GM18867 (cell line): ENCODE results near the gene ATP10A.
"Not testable (repeated sequence)": the region's sequence is repeated elsewhere in the genome, so short reads cannot be mapped to it uniquely, and the experiment has no call there.

Source experiments
- ATAC-seq: cut with Tn5 transposase; IDR thresholded peaks from one replicate; pipeline ENCODE4 v1.9.1; 2021; ENCODE audit warnings: mild to moderate bottlenecking, moderate library complexity; ENCODE audit not compliant: unreplicated experiment

Gene ATP10A

GRCh38 chr15:25886498-25887140 is 23.5 kb upstream of the ATP10A start:
- no peak for ATAC-seq

GRCh38 chr15:25884370-25884769 is 21.2 kb upstream of the ATP10A start:
- no peak for ATAC-seq

- ATAC-seq, result no peak
Measured at GRCh38 chr15:25883463-25884259, 20.5 kb upstream of the ATP10A start.

GRCh38 chr15:25882466-25882865 is 19.3 kb upstream of the ATP10A start:
- ATAC-seq, result no peak

DNA sequence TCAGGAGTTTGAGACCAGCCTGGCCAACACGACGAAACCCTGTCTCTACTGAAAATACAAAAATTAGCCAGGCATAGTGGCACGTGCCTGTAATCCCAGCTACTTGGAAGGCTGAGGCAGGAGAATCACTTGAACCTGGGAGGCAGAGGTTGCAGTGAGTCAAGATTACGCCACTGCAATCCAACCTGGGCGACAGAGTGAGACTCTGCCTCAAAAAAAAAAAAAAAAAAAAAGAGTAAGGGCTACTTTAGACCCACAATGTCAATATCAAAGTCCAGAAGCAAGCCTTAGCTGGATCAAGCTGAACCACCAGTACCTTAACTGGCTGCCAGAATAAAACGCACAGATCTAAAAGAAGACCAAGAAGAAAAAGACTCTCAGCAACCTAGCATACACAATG is 17.8 kb upstream of the ATP10A start:
- not testable (repeated sequence) for ATAC-seq

- ATAC-seq, result no peak
Measured at GRCh38 chr15:25880411-25880810, 17.3 kb upstream of the ATP10A start.

- no peak for ATAC-seq
Measured at GRCh38 chr15:25879438-25879837, 16.3 kb upstream of the ATP10A start.

DNA sequence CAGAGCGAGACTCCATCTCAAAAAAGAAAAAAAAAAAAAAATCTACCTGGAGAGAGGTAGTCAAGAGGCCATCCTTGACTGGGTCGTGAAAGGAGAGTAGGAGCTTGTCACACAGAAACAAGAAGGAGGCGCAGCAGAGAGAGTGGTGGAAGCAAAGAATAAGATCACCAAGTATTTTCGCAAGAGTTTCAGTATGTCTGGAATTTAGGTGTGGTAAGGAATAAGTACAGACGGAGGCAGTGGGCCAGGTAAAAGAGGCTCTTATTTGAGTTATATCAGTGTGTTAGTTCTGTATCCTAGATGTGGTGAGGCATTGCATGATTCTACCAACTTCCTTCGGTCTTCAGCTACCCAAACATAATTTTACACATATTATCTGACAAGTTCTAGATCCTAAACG is 14.6 kb upstream of the ATP10A start:
- no peak for ATAC-seq

DNA sequence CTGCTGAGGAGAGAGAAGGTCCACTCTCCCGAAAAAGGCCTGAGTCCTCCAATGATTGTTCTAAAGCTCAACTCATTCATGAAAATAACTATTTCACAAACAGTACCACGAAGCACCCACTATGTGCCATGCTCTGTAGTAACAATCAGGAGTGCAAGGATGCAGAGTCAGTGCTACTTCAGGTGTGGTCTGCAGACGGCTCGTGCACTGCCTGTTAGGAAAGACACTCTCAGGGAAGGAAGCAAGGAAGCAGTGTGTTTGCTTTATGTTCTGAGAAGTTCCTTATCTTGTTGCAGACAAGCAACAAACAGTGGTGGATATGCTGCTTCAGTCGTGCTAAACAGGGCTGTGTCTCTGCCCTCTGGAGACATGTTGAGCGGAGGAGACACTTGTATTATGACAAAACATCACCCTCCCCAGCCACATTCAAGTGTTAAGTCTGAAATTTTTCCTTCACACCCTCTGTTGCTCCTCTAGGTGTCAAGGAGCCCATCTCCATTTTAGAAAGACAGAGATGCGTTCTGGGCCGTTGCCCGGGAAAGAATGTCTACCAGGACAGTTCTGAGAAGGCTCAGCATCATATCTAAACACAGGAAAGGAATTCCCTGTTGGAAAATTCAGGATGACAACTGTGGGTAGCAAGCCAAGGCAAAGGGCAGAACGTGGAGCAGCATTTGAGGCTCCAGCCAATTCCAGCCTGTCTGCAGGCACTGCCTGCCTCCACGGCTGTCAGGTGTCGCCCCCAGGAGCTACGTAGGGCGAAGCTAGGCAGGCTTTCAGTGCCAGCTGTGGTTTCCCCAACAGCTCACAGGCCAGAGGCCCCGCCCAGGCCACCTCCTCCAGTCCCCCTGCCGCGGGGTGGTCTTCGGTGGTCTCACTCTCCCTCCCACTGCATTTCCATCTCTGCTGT is 13.4 kb upstream of the ATP10A start:
- no peak for ATAC-seq

DNA sequence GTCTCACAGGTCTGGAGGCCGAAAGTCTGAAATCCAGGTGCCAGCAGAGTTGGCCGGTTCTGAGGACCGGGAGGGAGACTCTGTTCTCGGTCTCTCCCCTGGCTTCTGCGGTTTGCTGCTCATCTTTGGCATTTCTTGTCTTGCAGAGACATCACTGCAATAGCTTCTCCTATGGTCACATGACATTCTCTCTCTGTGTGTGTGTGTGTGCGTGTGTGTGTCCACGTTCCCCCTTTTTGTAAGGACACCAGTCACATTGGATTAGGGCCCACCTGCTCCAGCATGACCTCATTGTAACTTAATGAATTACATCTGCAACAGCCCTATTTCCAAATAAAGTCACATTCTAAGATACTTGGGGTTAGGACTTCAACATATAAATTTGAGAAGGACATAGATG is 12.4 kb upstream of the ATP10A start:
- ATAC-seq, result no peak

DNA sequence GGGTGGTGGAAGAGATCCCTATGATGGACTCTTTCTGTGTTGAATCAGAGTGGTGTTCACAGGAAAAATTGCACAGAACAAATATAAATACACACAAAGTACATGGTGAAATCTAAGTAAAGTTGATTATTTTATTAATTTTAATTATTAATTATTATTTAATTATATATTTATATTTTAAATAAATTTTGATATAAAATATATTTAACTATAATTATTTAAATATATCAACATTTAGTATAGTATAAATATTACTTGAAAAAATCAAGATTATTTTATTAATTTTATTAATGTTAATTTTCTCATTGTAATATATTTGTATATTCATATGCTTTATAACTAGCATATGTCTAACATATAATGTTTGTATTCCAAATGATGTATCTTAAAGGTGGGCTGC is 11.3 kb upstream of the ATP10A start:
- ATAC-seq, result no peak

GRCh38 chr15:25871403-25871802 is 8.3 kb upstream of the ATP10A start:
- ATAC-seq, result no peak

- ATAC-seq, result no peak
Measured at GRCh38 chr15:25870938-25871337, 7.8 kb upstream of the ATP10A start.

DNA sequence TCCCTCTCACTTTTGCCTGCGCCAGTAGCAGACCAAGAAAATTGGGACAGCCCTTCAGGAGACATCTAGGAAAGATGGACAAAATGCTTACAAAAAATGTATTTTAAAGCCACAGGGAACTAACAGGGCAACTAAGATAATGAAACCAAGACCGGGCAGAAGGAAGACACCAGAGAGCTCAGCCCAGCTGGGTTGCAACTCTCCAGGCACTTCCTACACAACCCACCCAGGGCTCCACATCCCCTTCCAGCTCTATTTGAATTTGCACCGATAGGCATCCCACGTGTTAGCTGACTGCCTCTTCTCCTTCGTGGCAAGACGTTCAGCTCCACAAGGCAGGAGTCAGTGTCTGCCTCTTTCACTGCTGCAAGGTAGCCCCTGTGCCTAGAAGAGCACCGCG is 6.6 kb upstream of the ATP10A start:
- no peak for ATAC-seq

DNA sequence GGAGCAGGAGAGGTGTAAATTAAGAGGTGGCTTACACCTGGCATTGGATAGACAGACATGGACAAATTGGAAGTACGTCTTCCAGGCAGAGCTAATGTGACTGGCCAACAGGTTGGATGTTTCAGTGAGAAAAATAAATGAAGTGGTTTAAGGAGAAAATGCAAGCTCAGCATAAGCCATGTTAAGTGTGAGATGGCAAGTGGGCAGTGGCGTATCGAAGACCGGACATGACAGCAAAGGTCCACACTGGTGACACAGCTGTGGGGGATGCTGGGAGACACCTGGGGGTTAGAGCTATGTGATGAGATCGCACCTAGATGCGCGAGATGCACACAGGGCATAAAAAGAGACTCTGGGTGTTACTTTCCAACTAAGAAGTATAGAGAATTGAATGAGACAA is 3.7 kb upstream of the ATP10A start:
- no peak for ATAC-seq

DNA sequence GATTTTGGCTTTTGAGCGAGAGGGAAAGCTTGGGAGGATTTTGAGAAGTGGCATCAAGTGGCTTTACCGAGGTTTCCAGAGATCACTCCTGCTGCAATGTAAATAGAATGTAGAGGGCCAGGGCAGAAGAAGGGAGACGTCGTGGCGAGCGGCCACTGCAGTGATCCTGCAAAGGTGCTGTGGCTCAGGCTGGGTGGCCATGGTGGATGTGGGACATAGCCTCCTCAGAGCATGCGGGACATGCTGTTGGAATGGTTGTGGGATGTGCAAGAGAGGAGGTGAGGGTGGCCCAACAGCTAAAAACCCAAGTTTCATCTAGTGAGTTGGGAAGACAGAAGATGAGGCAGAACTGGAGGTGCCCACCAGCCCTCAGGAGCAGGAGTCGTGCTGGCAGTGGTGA is 3.1 kb upstream of the ATP10A start:
- no peak for ATAC-seq

DNA sequence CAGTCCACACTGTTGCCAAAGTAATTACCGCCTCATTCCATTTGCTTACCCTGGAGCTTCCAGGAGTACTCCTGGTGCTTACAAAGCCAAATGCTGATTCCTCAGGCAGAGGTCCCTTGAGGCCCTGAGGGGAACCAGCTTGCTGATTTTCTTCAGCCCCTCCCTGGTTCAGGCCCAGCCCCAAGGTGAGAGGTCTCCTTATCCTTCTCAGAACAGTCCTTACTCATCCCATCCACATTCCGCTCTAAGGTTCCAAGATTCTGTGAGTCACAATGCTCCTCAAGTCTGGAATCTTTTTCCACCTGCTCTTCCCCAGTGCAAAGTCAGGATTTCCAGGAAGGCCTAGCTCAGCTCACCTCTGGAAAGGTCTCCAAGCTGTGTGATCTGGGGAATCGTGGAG is 1.8 kb upstream of the ATP10A start:
- ATAC-seq, result no peak

DNA sequence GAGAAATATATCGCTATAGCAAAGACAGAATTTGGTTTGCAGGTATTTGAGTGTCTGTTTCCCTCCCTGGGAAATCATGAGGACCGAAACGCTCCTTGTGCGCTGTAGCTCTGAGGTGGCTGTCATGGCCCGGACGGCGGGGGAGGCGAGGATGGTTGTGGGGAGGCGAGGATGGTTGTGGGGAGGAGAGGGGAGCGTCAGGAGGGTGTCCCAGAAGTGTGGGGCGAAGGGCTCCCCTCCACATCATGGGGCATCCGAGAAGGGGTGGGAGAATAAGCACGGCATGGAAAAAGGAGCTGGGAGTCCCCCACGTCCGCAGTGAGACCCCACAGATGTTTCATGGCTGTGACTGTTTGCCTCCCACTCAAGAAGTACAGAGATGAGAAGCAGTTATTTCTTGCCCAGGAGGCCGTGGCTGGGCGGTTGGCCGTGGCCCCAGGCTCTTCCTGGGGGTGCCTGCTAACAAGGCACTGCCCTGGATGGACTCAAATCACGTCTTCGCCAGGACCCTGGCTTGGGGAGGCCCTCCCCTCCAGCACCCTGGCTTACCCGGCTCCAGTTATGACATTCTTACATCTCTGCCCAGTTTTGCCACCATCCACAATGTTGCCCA is 947 bp upstream of the ATP10A start:
- no peak for ATAC-seq

DNA sequence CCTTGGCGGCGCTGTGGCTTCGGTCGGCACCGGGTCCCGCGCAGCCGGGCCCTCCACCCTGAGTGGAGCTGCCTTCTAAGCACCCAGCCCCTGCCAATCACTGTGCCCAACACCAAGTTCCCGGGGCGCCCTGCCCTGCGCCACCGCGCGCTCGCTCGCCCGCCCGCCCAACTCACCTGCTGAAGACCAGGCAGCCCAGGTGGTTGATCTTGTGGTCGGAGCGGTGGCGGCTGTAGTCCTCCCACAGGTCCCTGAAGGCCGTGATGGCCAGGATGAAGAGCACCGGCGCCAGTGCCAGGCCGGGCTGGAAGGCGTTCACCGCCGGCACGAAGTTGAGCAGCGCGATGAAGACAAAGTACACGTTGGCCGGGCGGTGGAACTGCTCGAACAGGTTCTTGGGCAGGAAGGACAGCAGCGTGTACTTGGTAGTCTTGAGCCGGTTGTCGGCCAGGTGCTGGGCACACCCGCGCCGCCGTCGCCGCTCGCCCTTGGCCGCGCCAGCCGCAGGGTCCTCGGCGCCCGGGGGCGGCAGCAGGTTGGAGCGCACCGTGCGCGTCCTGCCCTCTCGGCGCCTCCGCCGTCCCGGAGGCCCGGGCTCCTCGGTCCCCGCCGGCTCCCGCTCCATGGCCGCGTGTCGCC is 536 bp downstream of the ATP10A start:
- no peak for ATAC-seq

DNA sequence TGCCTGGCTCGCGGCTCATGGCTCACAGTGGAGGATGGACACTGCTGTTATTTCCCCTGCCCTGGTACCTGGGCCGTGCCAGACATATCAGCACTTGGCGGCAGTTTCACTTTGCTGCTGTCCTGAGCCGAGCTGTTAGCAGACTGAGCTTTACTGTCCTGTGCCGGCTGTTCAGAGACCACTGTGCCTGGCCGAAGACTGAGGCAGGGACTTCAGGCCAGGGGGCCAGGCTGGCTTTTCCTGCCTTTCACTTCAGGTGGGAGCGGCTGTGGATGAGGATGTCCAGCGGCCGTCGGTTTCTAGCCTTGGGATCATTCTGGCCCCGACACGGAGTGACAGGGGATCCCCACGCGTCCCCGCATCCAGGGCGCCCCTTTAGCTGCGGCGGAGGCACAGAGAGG is 1.1 kb downstream of the ATP10A start:
- ATAC-seq, result no peak
